Measurements from ENCODE around the gene CDH13. TPM values are rescaled to one million over a fixed set of nuclear protein-coding genes. Genes with fewer than 3 reads are reported as not detected.

CDH13 gene
- total and polyA plus RNA-seq, 9 of the 15 experiments (the other 6 are each of a cell fraction or from before 2014, with no cell fraction given): 0.03 TPM; not detected in 8

DNA sequence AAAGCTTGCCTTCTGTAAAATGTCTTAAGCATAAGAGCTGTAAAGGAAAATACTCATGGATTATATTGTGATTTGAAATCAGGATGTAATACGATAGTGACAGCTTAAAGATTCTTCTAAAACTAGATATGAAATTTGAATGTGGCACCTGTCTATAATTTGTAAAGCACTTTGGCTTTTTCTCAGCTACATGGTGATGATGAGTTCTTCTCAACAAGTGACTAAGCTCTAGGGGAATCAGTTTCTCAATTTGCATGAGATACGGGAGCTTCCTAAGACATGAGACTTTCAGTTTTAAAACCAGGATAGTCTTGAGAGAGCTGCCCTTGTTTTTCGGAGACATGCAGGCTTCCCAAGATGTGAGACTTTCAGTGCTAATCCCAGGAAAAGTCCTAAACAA, 439.2 kb downstream of the CDH13 start:
- intact Hi-C loops (cut with micrococcal nuclease) (no loop called here), in situ Hi-C loops (cut with MboI) (no loop called here)
- Histone ChIP-seq H3K9me3 (replicated peaks; ENCODE audit: control insufficient read depth, insufficient read depth, low read depth, low read length) (no peaks in the 10 kb centered on the region; the same call in 1 of the 2 replicates), H3K4me2 (ENCODE audit: insufficient read depth, low read length) (no peak overlapping the region), H3K27me3 (ENCODE audit: control insufficient read depth in 2 of 2, insufficient read depth in 2 of 2, low read length in 2 of 2) (no peaks in the 10 kb centered on the region), H3K27ac (ENCODE audit: extremely low read depth, low read depth, low read length) (no peak overlapping the region), H3K4me1 (replicated peaks in 1 of 2; ENCODE audit: control insufficient read depth in 2 of 2, insufficient read depth in 2 of 2, low read length in 2 of 2) (no peaks in the 10 kb centered on the region), H3K9ac (ENCODE audit: insufficient read depth in 1 of 2, low read depth in 2 of 2, low read length in 2 of 2) (no peak overlapping the region), H3K4me3 (no peak overlapping the region), H3K36me3 (ENCODE audit: control insufficient read depth, insufficient read depth, low read length) (no peaks in the 10 kb centered on the region), H2AFZ (ENCODE audit: low read depth, low read length) (no peak overlapping the region), H3K79me2 (ENCODE audit: control insufficient read depth, insufficient read depth, low read length) (no peaks in the 10 kb centered on the region), H3K9me1 (ENCODE audit: control insufficient read depth, insufficient read depth, low read length) (no peaks in the 10 kb centered on the region), H4K20me1 (replicated peaks; ENCODE audit: control insufficient read depth, insufficient read depth, low read length) (no peaks in the 10 kb centered on the region)
- ATAC-seq (no peak), FAIRE-seq (no peak), DNase-seq (ENCODE audit: extremely low read depth in 1 of 4, low spot score in 3 of 4) (no peak)
- no TSS peak for BruUV-seq (replicated peaks)
- ChIA-PET POLR2A (interaction anchor here (0.8 kb wide), 1 partner anchor 8 kb away, joined by 3 read pairs; no protein-coding TSS in a partner anchor), CTCF (ENCODE audit: low intra/inter-chr PET ratio) (no interaction called here)
- TF ChIP-seq STAT5A (IDR thresholded peaks at IDR 0.05; ENCODE audit: borderline replicate concordance, low read length) (no peak), SRSF7 (optimal IDR thresholded peaks at IDR 0.05; ENCODE audit: low read depth, low read length) (no peak), HSF4 (CRISPR knock-in tag; IDR thresholded peaks at IDR 0.05; ENCODE audit: borderline replicate concordance) (no peak), HCFC1 (IDR thresholded peaks at IDR 0.05; ENCODE audit: low read depth, low read length) (no peak), DIDO1 (tag; IDR thresholded peaks at IDR 0.05; ENCODE audit: low read depth) (no peak), ZNF766 (CRISPR knock-in tag; conservative IDR thresholded peaks at IDR 0.05) (no peak), DNMT1 (IDR thresholded peaks at IDR 0.05) (no peak), ILK (tag; IDR thresholded peaks at IDR 0.05; ENCODE audit: borderline replicate concordance, low read depth) (no peak), ZNF133 (CRISPR knock-in tag; IDR thresholded peaks at IDR 0.05) (no peak), HMGN3 (IDR thresholded peaks at IDR 0.05; ENCODE audit: borderline replicate concordance, extremely low read depth, insufficient read length, low read depth, low read length) (no peak), TCF7L2 (IDR thresholded peaks at IDR 0.05; ENCODE audit: low read depth, low read length) (no peak), ARID1B (IDR thresholded peaks at IDR 0.05) (no peak)
- TF ChIP-seq, protein P1, sequence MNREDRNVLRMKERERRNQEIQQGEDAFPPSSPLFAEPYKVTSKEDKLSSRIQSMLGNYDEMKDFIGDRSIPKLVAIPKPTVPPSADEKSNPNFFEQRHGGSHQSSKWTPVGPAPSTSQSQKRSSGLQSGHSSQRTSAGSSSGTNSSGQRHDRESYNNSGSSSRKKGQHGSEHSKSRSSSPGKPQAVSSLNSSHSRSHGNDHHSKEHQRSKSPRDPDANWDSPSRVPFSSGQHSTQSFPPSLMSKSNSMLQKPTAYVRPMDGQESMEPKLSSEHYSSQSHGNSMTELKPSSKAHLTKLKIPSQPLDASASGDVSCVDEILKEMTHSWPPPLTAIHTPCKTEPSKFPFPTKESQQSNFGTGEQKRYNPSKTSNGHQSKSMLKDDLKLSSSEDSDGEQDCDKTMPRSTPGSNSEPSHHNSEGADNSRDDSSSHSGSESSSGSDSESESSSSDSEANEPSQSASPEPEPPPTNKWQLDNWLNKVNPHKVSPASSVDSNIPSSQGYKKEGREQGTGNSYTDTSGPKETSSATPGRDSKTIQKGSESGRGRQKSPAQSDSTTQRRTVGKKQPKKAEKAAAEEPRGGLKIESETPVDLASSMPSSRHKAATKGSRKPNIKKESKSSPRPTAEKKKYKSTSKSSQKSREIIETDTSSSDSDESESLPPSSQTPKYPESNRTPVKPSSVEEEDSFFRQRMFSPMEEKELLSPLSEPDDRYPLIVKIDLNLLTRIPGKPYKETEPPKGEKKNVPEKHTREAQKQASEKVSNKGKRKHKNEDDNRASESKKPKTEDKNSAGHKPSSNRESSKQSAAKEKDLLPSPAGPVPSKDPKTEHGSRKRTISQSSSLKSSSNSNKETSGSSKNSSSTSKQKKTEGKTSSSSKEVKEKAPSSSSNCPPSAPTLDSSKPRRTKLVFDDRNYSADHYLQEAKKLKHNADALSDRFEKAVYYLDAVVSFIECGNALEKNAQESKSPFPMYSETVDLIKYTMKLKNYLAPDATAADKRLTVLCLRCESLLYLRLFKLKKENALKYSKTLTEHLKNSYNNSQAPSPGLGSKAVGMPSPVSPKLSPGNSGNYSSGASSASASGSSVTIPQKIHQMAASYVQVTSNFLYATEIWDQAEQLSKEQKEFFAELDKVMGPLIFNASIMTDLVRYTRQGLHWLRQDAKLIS (CRISPR knock-in tag; IDR thresholded peaks at IDR 0.05): no peak
- TF ChIP-seq, protein P2, sequence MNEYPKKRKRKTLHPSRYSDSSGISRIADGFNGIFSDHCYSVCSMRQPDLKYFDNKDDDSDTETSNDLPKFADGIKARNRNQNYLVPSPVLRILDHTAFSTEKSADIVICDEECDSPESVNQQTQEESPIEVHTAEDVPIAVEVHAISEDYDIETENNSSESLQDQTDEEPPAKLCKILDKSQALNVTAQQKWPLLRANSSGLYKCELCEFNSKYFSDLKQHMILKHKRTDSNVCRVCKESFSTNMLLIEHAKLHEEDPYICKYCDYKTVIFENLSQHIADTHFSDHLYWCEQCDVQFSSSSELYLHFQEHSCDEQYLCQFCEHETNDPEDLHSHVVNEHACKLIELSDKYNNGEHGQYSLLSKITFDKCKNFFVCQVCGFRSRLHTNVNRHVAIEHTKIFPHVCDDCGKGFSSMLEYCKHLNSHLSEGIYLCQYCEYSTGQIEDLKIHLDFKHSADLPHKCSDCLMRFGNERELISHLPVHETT (CRISPR knock-in tag; conservative IDR thresholded peaks at IDR 0.05 in 1 of 2, IDR thresholded peaks at IDR 0.05 in 1 of 2): no peak
- 1% methylated on average over 3 of the region's 3 CpGs for whole genome bisulfite sequencing (ENCODE audit: insufficient coverage, low coverage, missing lambda C conversion rate)

All from K562 (cell line).